DMS53 treated with DMSO at 0.1 percent for 48 hours (cell line): Measurements from ENCODE around the gene CHRNG.
"Not testable (repeated sequence)": the region's sequence is repeated elsewhere in the genome, so short reads cannot be mapped to it uniquely, and the experiment has no call there.

Source experiments
- DNase-seq: peaks from one replicate; lab custom pipeline; 2025; ENCODE audit not compliant: unreplicated experiment; lab: John Stamatoyannopoulos, UW

The CHRNG gene

DNA sequence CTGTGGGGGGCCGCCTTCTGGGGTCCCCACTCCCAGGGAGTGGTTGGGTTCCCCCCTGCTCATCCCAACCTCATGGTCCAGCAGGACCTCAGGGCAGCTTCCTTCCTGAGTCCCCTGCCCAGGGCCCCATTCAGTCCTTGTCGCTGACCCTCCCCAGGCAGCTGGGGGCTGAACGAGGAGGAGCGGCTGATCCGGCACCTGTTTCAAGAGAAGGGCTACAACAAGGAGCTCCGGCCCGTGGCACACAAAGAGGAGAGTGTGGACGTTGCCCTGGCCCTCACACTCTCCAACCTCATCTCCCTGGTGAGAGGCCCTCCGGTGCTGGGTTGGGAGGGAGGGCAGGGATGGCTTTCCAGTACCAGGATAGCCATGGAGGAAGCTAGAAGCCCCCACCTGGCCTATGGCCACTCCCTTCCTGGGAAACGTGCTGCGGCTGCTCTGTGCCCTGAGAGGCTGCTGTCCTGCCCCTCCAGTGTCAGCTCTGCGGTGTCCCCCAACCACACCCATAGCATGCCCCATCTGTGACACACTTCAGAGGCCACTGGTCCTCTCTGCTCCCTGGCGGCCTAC, 13.0 kb upstream of the CHRNG start:
- no peak for DNase-seq

GRCh38 chr2:232527905-232528470, 11.5 kb upstream of the CHRNG start:
- no peak for DNase-seq

GRCh38 chr2:232528746-232529460, 10.6 kb upstream of the CHRNG start:
- DNase-seq = no peak

GRCh38 chr2:232529806-232530547, 9.5 kb upstream of the CHRNG start:
- no peak for DNase-seq

GRCh38 chr2:232530626-232531260, 8.7 kb upstream of the CHRNG start:
- no peak for DNase-seq

GRCh38 chr2:232532419-232532818, 7.1 kb upstream of the CHRNG start:
- DNase-seq = no peak

DNA sequence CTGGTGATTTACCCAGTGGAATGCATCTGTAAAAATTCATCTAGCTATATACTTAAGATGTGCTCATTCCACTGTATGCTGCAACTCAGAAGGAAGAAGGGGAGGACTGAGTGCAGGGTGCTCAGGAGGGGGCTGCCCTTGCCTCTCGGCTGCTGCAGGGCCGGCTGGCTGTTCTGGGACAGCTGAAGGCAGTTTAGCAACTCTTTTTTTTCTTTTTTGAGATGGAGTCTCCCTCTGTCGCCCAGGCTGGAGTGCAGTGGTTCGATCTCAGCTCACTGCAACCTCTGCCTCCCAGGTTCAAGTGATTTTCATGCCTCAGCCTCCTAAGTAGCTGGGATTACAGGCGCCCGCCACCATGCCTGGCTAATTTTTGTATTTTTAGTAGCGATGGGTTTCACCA, 6.7 kb upstream of the CHRNG start:
- DNase-seq = not testable (repeated sequence)

DNA sequence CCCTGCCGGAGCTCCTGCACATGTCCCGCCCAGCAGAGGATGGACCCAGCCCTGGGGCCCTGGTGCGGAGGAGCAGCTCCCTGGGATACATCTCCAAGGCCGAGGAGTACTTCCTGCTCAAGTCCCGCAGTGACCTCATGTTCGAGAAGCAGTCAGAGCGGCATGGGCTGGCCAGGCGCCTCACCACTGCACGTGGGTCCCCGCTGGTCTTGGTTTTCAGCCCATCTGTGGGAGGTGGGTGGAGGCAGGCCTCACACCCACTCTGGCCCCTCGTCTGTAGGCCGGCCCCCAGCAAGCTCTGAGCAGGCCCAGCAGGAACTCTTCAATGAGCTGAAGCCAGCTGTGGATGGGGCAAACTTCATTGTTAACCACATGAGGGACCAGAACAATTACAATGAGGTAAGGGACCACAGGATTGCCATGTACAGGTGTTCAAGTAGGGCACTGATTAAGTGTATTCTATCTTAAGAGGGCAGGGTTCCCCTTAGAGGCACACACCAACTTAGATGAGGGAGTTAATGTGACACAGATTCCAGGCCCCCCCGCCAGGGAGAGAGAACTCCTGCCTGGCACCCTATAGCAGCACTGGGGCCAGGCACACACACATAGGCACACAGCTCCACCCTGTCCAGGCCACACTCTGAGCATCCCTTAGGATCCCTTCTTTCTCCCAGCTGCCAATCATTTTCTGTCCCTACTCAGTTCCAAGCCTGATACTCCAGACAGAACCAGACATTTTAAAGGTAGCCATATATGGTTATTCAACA, 5.4 kb upstream of the CHRNG start:
- DNase-seq = no peak

DNA sequence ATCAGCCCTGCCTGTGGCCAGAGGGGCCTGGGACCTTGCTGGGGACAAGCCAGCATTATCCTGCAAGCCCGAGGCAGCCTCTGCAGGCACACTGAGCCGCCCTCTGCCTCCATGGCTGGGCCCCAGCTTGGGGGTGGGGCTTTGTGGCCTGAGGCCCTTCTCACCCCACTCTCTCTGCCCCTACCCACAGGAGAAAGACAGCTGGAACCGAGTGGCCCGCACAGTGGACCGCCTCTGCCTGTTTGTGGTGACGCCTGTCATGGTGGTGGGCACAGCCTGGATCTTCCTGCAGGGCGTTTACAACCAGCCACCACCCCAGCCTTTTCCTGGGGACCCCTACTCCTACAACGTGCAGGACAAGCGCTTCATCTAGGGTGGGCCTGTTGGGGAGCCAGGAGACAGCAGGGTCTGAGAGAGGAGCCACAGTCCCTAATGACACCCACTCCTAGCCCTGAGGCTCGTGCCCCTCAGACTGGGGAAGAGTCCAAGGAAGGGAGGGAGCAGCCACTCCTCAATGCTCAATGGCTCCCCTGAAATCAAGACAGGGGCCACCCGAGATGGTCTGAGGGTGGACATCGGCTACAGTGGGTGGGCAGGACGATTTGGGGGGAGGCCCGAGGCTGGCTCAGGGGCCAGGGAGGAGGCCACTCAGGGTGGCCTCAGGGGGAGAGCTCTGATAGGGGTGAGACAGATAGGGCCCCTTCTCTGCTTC, 4.4 kb upstream of the CHRNG start:
- DNase-seq = no peak

GRCh38 chr2:232535761-232536530, 3.5 kb upstream of the CHRNG start:
- DNase-seq = no peak

DNA sequence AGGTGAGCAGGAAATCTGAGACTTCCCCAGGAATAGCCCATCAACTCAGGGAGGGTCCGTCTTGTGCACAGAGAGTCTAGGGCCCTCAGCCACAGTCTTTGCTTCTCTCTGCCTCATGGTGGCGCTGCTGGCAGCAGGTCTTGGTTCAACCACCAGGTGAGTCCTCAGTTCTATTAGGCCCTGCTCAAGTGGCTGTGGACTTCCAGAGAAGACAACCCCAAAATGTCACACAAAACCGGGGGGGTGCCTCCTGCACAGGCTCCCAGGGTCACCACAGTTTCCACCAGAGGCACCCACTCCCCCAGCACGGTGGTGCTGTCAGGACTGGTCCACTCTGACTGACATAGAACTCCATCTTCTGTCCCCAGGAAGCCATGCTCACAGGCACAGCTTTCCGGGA, 2.4 kb upstream of the CHRNG start:
- no peak for DNase-seq

GRCh38 chr2:232537499-232537898, 2.0 kb upstream of the CHRNG start:
- no peak for DNase-seq

DNA sequence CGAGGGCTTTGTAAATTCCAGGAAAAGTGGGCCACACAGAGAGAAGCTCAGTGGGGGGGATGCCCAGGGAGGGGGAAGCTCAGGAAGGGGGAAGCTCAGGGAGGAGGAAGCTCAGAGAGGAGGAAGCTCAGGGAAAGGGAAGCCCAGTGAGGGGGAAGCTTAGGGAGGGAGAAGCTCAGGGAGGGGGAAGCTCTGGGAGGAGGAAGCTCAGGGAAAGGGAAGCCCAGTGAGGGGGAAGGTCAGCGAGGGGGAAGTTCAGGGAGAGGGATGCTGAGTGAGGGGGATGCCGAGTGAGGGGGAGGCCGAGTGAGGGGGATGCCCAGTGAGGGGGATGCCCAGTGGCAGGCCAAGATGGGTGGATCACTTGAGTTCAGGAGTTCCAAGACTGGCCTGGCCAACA, 821 bp upstream of the CHRNG start:
- no peak for DNase-seq

DNA sequence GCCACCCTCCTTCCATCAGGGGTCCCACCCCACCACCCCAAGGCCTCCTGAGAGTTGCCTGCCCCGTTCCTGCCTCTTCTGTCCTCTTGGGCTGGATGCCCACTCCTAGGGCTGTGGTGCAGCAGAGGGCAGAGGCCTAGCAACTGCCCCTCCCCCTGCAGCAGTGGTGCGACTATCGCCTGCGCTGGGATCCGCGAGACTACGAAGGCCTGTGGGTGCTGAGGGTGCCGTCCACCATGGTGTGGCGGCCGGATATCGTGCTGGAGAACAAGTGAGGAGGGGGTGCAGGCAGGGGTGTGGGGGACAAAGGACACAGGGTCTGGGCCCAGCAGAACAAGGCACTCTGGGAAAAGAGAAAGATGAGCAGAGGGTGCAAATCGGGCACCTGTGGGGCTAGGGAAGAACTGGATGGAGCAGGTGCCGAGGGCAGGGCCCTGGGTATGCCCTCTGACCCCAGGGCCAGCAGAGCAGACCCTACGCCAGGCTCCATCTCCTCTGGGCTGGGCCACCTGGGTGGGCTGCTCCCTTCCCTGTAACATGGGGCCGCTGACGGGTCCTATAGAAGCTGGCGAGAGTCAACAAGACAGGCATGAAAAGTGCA, 1.0 kb downstream of the CHRNG start:
- DNase-seq = no peak

GRCh38 chr2:232541195-232541960, 1.9 kb downstream of the CHRNG start:
- no peak for DNase-seq

DNA sequence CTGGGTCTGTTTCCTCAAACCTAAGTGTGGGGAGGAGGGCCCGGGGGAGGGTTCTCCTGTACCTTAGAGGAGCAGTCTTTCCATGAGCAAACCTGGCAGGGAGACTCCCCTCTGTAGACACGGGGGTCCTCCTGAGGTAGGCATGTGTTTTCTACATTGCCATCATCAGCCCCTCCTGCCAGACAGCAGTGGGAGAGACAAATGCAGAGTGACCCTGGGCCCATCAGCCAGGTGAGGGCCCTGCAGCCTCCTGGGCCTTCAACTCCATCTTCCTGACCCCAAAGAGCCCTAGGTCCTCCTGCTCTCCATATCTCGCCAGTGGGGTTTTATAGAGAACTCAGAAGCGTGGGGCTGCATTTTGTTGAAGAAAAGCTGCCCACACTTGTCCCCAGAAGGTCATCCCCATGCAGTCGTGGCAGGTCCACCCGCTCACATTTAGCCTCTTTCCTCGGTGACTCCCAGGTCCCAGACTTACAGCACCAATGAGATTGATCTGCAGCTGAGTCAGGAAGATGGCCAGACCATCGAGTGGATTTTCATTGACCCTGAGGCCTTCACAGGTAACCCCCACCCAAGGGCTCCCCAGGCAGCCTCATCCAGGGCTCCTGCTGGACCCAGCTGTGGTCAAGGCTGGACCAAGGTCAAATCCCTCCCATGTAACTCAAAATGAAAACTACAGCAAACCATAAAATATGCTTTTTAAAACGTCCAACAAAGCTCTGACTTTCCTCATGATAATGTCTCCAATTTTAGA, 2.6 kb downstream of the CHRNG start:
- DNase-seq = no peak

DNA sequence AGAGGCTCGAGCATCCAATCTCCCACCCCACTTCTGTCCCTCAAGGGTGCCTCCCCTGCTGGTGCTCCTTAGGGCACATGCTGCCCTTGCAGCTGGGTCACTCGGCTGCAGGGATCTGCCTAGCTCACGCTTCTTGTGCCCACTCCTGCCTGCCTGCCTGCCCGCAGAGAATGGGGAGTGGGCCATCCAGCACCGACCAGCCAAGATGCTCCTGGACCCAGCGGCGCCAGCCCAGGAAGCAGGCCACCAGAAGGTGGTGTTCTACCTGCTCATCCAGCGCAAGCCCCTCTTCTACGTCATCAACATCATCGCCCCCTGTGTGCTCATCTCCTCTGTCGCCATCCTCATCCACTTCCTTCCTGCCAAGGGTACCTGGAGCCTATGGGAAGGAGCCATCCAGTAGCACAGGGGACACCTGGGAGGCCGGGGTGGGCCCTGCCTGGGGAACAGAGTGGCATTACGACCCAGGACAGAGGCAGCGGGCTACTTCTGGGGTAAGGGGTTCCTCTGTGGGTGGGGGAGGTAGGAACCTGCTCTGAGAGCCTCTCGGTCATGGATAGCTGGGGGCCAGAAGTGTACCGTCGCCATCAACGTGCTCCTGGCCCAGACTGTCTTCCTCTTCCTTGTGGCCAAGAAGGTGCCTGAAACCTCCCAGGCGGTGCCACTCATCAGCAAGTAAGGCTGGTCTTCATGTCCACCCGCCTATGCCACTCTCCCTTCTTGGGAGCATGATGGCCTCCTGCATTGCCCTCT, 3.4 kb downstream of the CHRNG start:
- no peak for DNase-seq
